HG02588 (cell line): ENCODE measurements around the gene KNDC1.
"Not testable (repeated sequence)": the region's sequence is repeated elsewhere in the genome, so short reads cannot be mapped to it uniquely, and the experiment has no call there.

Source experiments
- ATAC-seq: cut with Tn5 transposase; IDR thresholded peaks from one replicate; pipeline ENCODE4 v1.9.1; 2021; ENCODE audit warnings: mild to moderate bottlenecking, moderate library complexity; ENCODE audit not compliant: unreplicated experiment

KNDC1 gene

DNA sequence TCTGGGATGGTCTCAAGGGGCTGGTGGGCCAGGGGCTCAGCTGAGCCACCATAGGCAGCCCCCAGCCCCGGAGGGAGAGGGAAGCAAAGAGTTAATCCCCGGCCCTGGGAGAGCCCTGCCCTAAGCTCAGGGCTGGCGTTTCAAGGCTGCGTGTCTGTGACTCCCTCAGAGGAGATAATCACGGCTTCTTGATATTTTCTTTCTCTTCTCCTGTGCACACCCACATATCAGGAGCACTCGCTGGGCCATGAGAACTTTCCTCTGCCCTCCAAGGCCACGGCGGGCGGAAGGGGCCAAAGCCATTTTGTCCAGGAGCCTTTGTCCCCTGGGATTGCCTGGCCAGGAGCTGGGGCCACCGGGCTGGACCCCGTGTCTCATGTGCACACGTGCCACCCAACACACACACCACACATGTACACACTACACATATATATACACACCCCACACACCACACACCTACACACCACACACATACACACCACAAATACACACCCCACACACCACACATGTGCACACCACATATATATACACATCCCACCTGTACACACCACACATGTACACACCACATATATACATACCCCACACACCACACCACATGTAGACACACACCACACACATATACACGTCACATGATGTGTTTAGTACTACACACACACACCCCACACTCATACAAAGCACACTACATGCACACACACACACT is 94.6 kb downstream of the KNDC1 start:
- ATAC-seq = no peak

DNA sequence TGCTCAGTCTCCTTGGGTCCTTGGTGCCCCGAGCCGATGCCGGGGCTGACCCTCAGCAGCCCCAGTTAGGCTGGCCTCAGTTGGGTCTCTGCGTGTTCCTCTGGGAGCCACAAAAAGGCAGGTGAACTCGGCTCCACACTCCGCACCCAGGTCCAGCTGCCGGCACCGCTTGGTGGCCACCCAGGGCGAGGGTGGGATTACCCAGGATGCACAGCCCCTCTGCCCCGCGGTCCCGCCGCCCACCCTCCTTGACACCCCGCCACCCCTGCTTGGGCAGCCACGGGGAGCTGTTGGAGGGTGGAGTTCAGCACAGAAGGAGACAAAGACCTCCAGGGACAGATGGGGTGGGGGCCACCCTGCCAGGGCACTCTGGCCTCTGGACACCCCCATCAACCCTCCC is 95.3 kb downstream of the KNDC1 start:
- ATAC-seq = no peak

DNA sequence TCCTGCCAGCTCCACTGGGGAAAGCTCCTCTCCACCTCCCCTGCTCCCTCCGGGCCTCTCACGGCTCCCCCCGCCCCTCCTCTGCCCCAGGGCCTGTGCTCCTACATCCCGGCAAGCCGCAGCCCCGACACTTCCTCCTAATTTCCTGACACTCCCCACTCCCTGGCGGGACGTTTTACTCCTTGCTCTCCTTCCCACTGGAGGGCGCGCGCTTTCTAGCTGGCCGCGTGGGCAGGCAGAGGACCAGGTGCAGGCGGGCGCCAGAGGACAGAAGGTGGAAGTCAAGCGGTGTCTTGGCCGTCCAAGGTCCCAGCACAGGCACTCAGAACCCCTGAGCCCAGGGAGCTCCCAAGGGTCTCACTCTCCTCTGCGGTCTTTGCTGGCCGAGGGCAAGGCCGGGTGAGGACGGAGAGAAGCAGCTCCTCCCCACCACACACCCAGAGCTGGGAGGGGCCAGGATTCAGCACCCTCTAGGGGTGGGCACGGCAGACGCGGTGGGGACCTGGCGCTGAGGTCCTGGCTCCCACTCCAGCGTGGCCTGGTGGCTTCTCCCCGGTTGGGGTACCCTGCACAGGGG is 97.6 kb downstream of the KNDC1 start:
- no peak for ATAC-seq

DNA sequence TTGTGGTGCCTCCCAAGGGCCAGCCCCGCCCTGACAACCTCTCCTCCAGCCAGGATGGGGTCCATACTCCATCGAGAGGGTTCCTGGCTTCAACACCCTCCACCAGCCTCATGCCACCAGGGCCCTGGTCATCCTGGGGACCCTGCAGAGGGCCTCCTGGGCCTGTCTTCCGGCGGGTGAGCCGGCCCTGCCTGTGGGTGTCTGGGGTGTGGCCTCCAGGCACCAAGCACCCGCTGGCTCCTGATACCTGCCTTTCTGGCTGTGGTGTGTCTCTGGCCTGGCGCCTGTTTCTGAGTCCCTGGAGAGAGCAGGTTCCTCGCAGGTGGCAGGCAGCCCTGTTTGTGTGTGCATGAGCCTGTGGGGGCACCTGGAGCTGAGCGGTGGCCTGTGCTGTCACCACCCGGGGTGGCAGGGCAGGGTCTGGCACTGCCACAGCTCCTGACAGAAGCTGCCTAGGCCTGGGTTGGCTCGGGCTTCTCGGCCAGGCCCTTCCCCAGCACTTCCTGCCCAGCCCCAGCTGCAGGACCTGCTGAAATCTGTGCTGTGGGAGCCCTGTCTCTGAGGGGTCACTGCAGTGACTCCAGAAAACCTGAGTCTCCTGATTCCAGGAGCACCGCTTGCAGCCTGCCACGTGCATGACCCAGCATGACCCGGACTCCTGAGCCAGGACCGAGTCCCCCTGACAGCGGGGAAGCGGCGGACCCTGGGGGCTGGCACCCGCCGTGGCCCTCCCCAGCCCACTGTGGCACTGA is 98.2 kb downstream of the KNDC1 start:
- ATAC-seq = no peak

DNA sequence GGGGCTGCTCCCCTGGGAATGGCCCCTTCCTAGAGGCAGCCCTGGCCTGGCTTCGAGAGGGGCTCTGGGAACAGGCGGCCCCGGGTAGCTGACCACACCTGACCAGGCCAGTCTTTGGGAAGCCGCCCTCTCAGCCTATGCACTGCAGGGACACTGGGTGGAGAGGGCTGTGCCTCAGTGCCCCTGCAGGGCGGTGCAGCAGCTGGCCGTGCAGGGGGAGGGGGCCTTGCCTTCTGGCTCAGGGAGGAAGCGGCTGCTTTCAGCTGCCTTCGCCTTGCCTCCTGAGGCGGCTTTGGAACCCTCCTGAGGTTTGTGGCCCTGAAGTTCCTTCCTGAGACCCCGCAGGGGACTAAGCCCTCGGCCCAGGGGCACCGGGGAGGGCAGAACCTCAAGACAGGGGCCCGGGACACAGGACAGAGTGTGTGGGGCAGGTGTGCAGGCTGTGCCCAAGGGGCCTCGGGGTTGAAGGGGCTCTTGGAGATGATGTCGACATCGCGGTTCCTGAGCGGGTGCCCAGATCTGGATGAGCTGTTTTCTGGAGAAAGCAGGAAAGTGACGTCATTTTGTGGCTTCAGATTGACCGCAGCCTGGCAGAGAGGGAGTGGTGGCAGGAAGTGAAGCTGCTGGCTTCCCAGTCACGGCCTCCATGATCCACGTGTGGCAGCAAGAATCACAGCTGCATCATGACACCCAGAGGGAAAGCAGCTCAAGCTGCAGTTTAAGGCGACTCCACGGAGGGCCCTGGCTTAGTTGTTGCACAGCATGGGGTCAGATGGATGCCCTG is 99.0 kb downstream of the KNDC1 start:
- ATAC-seq = no peak

DNA sequence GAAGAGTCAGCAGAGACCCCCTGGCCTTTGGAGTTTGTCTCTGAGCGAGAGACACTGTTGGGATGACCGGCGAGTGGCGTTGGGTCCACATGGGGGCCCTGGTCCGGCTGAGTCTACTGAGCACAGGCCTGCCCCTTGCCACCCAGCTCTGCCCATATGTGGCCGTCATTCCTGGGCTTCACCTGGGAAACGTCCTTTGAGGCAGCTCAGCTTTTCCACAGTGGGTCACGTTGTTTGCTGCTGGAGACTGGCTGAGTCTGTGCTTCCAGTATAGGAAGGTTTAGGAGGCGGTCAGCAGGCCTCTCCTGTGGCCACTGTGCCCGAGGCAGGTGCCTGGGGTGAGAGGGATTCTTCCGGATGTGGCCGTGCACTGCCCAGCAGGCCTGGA is 99.6 kb downstream of the KNDC1 start:
- ATAC-seq = no peak

DNA sequence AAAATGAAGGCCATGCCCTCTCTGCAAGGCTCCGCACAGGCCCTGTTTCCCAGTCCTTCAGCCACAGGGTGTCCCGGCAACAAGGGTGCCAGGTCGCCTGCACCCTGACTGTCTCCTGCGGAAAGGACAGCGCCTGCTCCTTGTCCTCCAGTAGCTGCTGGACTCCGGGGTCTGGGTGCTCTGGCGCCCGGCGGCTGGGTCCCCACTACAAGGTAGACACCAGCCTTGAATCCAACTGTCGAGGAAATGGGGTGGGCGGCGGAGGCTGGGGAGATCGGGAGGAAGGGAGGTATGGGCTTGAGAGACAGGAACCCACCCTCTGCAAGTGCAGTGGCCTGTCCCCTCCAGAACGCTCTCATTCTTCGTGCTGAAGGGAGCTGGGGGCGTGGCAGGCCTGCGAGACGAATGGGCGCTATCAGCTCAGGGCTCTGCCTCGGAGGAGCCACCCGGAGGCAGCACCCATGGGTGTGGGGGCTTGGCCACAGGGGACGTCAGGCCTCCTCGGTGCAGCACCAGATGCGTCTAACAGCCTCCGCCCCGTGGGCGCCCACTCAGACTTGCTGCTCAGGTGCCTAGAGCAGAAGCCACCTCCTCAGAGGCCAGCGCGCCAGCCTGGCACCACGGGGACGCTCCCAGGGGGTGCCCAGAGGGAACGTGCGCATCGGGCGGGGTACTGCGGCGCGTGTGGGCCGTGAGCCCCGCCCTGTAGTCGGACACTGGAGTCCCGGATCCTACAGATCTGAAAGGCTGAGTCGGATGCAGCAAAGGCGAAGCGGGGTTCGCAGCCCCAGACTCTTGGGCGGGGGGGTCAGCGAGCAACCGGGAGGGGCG is 101.1 kb downstream of the KNDC1 start:
- peak; percentile 43 for ATAC-seq

DNA sequence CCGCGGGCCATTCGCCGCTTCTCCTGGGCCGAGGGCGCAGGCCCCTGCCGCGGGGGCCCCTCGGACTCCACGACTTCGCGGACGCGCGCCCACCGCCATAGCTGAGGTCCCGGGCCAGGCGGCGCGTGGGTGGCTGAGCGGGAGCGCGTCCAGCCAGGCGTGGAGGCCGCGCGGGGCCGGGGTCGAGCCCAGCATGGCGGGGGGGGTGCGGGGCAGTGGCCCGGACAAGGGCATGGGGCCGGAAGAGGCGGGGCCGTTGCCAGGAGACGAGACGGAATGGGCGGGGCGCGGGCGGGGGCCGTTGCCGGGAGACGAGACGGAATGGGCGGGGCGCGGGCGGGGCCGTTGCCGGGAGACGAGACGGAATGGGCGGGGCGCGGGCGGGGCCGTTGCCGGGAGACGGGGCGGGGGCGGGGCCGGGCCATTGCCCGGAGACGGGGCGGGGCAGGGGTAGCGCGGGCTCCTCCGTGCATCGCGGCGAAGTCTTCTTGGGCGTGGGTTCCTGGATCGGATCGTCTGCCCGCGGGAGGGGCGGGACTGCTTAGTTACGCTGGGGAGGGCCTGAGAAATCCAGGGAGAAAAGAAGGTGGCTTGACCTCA is 101.8 kb downstream of the KNDC1 start:
- peak; percentile 63 for ATAC-seq

DNA sequence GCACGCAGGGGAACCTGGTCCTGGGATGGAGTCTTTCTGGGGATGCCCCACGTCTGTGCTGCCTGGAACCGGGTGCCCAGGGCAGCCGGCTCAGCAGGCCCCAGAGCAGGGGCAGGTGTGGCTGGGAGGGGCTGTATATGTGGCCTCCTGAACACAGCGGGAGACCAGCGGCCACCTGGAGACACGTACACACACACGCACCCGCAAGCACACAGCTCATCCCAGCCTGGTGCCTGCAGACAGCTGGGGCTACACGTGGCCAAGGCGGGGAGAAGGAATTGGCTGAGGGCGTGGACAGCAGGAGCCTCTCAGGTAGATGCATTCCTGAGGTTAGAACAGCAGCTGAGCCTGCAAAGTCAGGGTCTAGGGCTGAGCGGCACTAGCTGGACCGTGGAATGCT is 102.7 kb downstream of the KNDC1 start:
- no peak for ATAC-seq

DNA sequence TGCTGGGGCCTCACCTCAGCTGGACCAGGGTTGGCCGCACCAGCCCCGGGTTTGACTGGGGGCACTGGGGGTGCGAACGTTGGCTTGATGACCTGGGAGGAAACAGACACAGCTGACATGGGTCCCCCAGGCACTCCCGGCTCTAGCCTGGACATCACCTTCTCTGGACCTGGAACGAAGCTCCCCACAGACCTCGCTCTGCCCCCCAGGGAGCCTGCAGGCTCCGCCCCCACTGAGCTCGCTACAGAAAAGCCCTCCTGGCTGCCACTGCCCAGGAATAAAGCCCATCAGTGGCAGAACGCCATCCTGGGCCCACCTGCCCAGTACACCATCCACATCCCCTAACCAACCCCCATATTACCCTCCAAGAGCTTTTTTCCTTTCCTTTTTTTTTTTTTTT is 103.7 kb downstream of the KNDC1 start:
- ATAC-seq = no peak

DNA sequence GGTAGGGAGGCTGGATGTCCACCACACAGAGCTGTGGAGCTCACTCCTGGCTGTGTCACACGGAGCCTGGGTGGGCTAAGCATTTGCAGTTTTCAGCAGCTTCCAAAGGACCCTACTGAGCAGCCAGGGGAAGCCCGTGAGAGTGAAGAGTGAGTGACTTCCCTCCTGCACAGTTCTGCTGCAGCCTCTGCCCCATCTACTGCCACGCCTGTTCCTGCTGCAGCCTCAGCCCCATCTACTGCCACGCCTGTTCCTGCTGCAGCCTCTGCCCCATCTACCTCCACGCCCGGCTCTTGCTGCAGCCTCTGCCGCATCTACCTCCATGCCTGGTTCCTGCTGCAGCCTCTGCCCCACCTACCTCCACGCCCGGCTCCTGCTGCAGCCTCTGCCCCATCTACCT is 104.4 kb downstream of the KNDC1 start:
- ATAC-seq = no peak

DNA sequence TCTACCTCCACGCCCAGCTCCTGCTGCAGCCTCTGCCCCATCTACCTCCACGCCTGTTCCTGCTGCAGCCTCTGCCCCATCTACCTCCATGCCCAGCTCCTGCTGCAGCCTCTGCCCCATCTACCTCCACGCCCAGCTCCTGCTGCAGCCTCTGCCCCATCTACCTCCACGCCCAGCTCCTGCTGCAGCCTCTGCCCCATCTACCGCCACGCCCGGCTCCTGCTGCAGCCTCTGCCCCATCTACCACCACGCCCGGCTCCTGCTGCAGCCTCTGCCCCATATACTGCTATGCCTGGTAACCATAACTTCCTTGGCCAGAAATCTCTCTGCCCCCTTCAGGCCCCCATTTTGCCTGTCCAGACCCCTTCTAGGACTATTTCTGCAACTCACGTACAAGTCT is 105.0 kb downstream of the KNDC1 start:
- ATAC-seq = not testable (repeated sequence)

DNA sequence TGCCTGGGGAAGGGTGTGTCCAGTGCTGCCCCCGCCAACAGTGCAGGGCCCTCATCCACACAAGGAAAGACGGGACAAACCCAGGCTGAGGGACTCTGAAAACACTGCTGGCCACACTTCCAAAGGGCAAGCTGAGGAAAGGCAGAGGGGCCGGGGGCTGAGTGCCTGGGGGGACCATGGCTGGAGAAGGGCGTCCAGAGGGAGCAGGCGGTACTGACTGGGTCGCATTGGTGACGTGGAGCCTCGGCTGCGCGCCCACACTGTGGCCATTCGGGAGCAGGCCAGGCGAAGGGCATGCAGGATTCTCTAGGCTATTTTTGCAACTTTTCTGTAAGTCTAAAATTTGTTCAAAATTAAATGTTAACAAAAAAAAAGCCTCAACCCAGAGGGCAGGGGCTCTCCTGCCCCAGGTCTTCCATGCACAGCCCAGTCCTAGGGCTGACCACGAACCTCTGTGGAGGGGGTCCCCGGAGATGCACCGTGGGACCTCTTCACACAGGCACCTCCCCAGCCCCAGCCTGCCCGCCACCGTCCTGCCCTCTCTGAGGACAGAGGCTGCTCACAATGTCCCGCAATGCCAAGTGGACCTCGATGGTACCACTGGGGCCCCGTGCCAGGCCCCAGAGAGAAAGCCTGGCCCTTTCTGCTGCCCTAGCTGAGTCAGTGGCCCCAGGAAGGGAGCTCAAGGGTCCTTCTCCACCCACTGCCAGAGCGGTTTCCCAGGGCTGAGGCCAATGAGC is 106.2 kb downstream of the KNDC1 start:
- no peak for ATAC-seq

DNA sequence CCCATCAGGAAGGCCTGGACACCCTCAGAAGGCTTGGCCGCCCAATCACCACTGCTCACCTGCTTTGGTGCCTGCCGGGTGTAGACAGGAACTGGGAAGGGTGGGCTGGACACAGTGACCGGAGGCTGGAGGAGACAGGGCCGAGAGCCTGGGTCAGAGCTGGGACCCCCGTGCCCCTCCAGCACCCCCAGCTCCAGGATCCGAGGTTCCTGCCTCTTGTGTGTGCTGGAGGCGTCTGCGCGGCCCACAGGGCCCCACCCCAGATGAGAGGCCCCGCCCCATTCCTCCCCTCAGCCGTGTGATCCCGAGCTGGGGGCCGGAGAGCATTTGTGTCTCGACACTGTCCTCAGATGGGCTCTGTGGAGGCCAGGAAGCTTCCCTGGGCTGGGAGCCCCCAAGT is 107.3 kb downstream of the KNDC1 start:
- ATAC-seq = no peak

DNA sequence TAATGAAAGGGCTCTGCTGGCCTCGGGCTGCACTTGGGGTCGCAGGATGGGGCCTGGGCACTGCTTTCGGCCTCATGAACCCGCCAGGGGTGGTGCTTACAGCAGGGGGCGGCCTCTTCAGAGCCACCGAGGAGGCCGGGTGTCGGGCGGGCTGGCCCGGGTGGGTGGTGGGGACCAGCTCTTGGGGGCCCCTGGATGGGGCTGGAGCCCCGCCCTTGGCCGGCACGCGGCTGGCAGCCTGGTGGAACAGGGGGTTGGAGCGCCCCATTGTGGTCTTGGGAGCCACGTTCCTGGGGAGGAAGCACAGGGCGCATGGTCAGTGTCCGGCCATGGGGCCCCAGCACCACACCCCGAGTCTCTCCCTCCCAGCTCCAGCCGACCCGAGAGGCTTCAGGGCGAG is 107.8 kb downstream of the KNDC1 start:
- no peak for ATAC-seq

DNA sequence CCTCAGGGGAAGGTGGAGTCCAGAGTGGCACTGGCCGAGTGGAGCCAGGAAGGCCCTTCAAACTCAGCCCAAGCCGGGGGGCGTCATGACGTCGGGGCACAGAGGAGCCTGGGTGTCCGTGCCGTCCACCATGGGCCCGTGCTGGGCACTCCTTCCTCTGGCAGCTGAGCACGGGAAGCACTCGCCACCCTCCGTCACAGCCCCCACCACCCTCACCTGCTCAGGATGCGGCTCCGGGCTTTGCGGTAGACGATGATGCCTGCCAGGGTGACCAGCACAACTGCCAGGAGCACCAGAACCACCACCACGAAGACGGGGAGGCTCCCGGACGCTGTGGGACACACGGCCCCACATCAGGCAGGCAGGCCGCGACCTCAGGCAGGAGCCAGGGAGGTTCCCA is 108.5 kb downstream of the KNDC1 start:
- no peak for ATAC-seq

DNA sequence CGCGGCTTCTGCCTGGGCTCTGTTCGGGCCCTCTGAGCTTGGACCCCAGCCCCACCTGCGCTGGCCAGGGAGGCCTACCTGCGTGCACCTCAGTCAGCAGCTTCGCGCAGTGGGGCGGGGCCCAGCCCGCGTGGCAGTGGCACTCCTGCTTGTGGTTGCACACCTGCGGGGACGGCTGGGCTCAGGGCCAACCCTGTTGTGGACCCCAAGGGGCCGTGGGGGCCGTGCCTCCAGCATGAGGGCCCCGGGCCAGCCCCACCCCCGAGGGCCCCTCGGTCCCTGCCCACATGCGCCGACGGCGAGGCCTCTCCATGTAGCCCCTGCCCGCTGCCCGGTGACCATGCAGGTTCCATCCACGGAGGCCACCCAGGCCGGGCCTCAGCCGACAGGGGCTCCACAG is 109.3 kb downstream of the KNDC1 start:
- no peak for ATAC-seq

DNA sequence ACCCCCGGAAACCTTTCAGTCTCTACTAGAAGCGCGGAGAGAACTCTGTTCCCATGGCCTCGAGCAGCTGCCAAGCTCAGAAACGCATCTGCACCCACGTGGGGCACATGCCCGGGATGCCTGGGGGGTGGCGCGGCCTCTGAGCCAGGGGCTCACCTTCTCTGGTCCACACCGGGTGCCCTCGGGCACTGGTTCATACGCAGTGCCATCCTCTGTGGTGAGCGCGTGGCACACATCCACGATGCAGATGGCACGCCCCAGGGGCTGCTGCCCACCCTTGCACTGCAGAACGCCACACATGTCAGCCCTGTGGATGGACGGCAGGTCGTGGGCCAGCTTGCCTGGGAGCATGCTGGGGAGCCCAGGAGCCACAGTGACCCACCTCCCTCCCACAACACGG is 110.2 kb downstream of the KNDC1 start:
- ATAC-seq = no peak

DNA sequence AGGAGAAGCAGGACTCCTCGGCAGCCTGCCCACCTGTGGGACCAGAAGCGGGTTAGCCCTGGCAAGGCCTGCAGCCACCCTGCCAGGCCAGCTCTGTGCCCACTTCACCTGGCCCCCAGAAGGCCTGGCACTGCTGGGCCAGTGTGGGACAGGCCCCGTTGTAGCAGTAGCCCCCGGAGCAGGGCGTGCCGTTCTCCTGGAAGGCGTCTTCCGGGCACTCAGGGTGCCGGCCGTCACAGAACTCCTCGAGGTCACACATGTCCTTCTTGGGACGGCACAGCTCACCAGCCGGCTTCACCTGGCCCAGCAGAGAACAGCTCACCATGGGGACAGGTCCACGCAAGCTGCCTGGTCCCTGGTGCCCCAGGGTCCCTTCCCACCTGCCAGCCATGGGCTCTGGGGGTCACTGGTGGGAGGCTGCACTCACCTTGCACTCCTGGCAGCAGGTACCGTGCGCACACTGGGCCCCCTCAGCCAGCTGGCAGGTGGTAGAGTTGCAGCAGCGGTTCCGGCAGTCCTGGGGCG is 110.8 kb downstream of the KNDC1 start:
- no peak for ATAC-seq
